HepG2 (cell line): ENCODE data around the gene PPM1K. TPM values are rescaled to one million over a fixed set of nuclear protein-coding genes. Genes with fewer than 3 reads are reported as not detected.
A peak's percentile ranks its signal among the peaks of the same experiment; 100 is the strongest.

Experiments used
- BRCA1 ChIP-seq: sonication (generic); formaldehyde crosslinking; IDR thresholded peaks from 2 replicates; pipeline ENCODE4 v1.4.0; 2020; ENCODE audit warnings: missing genetic modification reagents
- CAMTA2 ChIP-seq: sonication (generic); formaldehyde crosslinking; IDR thresholded peaks from 2 replicates; pipeline ENCODE4 v1.4.0; 2020; ENCODE audit warnings: mild to moderate bottlenecking, missing genetic modification reagents, borderline replicate concordance
- CC2D1A ChIP-seq: sonication (generic); formaldehyde crosslinking; IDR thresholded peaks from 2 replicates; pipeline ENCODE4 v1.8.1; 2023; ENCODE audit warnings: mild to moderate bottlenecking, missing genetic modification reagents
- IKZF1 ChIP-seq: fragments of 450-650 bp; IDR thresholded peaks from 2 replicates; pipeline ENCODE4 v1.7.1; 2016
- KMT2A ChIP-seq: sonication (generic); formaldehyde crosslinking; IDR thresholded peaks from 2 replicates; pipeline ENCODE4 v1.4.0; 2020; ENCODE audit warnings: missing genetic modification reagents
- NFKB2 ChIP-seq: sonication (generic); formaldehyde crosslinking; IDR thresholded peaks from 2 replicates; pipeline ENCODE4 v1.4.0; 2020; ENCODE audit warnings: missing genetic modification reagents, borderline replicate concordance
- NR0B2 ChIP-seq: sonication (generic); formaldehyde crosslinking; IDR thresholded peaks from 2 replicates; pipeline ENCODE4 v1.4.0; 2020; ENCODE audit warnings: mild to moderate bottlenecking, missing genetic modification reagents
- SKI ChIP-seq: fragments of 450-650 bp; IDR thresholded peaks from one replicate; pipeline ENCODE4 v1.6.1; 2018; ENCODE audit warnings: mild to moderate bottlenecking; ENCODE audit not compliant: partially characterized antibody
- XRCC5 ChIP-seq: fragments of 200-400 bp; formaldehyde crosslinking; optimal IDR thresholded peaks from 2 replicates; pipeline ENCODE3; 2017; ENCODE audit warnings: mild to moderate bottlenecking, low read length
- ZHX2 ChIP-seq, 2 experiments: sonication (generic) in 1 of 2; formaldehyde crosslinking in 1 of 2; IDR thresholded peaks; 2 replicates each; pipeline versions ENCODE4 v1.6.1 to v1.9.0; 2014 to 2022; ENCODE audit warnings: antibody characterized with exemption in 1 of 2, borderline replicate concordance in 1 of 2, inconsistent platforms in 1 of 2, low read depth in 1 of 2, missing genetic modification reagents in 1 of 2
- ZNF33B ChIP-seq: sonication (generic); formaldehyde crosslinking; IDR thresholded peaks from 2 replicates; pipeline ENCODE4 v1.5.1; 2020; ENCODE audit warnings: mild to moderate bottlenecking, missing genetic modification reagents
- ZNF564 ChIP-seq: sonication (generic); formaldehyde crosslinking; IDR thresholded peaks from 2 replicates; pipeline ENCODE4 v1.8.1; 2023; ENCODE audit warnings: mild to moderate bottlenecking, missing genetic modification reagents
- ZNF577 ChIP-seq: sonication (generic); formaldehyde crosslinking; IDR thresholded peaks from 2 replicates; pipeline ENCODE4 v1.4.0; 2020; ENCODE audit warnings: mild to moderate bottlenecking, low read depth, missing genetic modification reagents, borderline replicate concordance
- ZNF710 ChIP-seq: sonication (generic); formaldehyde crosslinking; IDR thresholded peaks from 2 replicates; pipeline ENCODE4 v1.5.0; 2020; ENCODE audit warnings: mild to moderate bottlenecking, missing genetic modification reagents, borderline replicate concordance
- polyA plus RNA-seq, 8 experiments: library from polyadenylated mRNA; depleted of rRNA in 3 of 8; stranded (reverse) in 7 of 8; unstranded in 1 of 8; fragments of >200 nt; fragmentation: Illumina TruSeq in 4 of 8; extraction: Trizol in 4 of 8; gene quantifications; 2 replicates each; pipeline versions ENCODE4 v1.2.1 to v1.2.3, GENCODE V29; 2011 to 2016; ENCODE audit warnings: low read depth in 4 of 8, missing spikeins in 1 of 8, mixed read lengths in 1 of 8; ENCODE audit not compliant: insufficient read depth in 1 of 8
- total RNA-seq, 5 experiments: library from RNA; depleted of rRNA; stranded (reverse); fragments of >200 nt; fragmentation: Illumina TruSeq; extraction: Trizol; gene quantifications; 2 replicates each; pipeline ENCODE4 v1.2.3, GENCODE V29; 2016; ENCODE audit warnings: low read depth in 1 of 5
- TF ChIP-seq, protein P1 (sequence below): IDR thresholded peaks from 2 replicates; pipeline ENCODE4 v1.6.1; 2016; ENCODE audit warnings: mild to moderate bottlenecking
- TF ChIP-seq, protein P2 (sequence below): sonication (generic); formaldehyde crosslinking; IDR thresholded peaks from 2 replicates; pipeline ENCODE4 v1.4.0; 2020; ENCODE audit warnings: missing genetic modification reagents

Gene PPM1K
- total and polyA plus RNA-seq, 2 of the 13 experiments (the other 11 are each of a cell fraction or from before 2014, with no cell fraction given) = 11.9 to 17.8 TPM

- TF ChIP-seq ZNF710 (CRISPR knock-in tag) = peak; percentile 61; the same call in 1 of the 2 replicates
- TF ChIP-seq NR0B2 = peak; percentile 51; the same call in 1 of the 2 replicates
- TF ChIP-seq KMT2A (CRISPR knock-in tag) = no peak
- TF ChIP-seq IKZF1 = no peak
- TF ChIP-seq, protein P1, sequence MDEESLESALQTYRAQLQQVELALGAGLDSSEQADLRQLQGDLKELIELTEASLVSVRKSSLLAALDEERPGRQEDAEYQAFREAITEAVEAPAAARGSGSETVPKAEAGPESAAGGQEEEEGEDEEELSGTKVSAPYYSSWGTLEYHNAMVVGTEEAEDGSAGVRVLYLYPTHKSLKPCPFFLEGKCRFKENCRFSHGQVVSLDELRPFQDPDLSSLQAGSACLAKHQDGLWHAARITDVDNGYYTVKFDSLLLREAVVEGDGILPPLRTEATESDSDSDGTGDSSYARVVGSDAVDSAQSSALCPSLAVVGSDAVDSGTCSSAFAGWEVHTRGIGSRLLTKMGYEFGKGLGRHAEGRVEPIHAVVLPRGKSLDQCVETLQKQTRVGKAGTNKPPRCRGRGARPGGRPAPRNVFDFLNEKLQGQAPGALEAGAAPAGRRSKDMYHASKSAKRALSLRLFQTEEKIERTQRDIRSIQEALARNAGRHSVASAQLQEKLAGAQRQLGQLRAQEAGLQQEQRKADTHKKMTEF = peak; percentile 61; the same call in 1 of the 2 replicates
- TF ChIP-seq, protein P2, sequence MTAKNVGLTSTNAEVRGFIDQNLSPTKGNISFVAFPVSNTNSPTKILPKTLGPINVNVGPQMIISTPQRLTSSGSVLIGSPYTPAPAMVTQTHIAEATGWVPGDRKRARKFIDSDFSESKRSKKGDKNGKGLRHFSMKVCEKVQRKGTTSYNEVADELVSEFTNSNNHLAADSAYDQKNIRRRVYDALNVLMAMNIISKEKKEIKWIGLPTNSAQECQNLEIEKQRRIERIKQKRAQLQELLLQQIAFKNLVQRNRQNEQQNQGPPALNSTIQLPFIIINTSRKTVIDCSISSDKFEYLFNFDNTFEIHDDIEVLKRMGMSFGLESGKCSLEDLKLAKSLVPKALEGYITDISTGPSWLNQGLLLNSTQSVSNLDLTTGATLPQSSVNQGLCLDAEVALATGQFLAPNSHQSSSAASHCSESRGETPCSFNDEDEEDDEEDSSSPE (CRISPR knock-in tag) = peak; percentile 86
- TF ChIP-seq NFKB2 (CRISPR knock-in tag) = peak; percentile 50; the same call in 1 of the 2 replicates
- TF ChIP-seq BRCA1 = peak; percentile 25; the same call in 1 of the 2 replicates
- TF ChIP-seq XRCC5 = peak; percentile 90
- TF ChIP-seq CAMTA2 = 0 out of 2 replicates have a peak, but pooled peaks have one; percentile 60
- TF ChIP-seq ZHX2 (IDR thresholded peaks at IDR 0.05; ENCODE audit: low read depth) = 0 out of 2 replicates have a peak, but pooled peaks have one; percentile 44
- no peak for TF ChIP-seq ZHX2 (CRISPR knock-in tag; IDR thresholded peaks at IDR 0.05; ENCODE audit: borderline replicate concordance)
- TF ChIP-seq ZNF577 (CRISPR knock-in tag) = no peak
- TF ChIP-seq SKI = peak; percentile 44
- TF ChIP-seq ZNF564 (CRISPR knock-in tag) = peak; percentile 71; the same call in 1 of the 2 replicates
- TF ChIP-seq CC2D1A (CRISPR knock-in tag) = no peak
- 0 out of 2 replicates have a peak, but pooled peaks have one; percentile 25 for TF ChIP-seq ZNF33B (CRISPR knock-in tag)
Observed at GRCh38 chr4:88284439-88285234, at the start of gene PPM1K (continued).
